ENCODE measurements around the gene TENM4. TPM values are rescaled to one million over a fixed set of nuclear protein-coding genes. Genes with fewer than 3 reads are reported as not detected.

TENM4 gene
- polyA plus RNA-seq, 10 donors: 6.1 to 11.6 (median 8.4) TPM

GRCh38 chr11:78790784-78791183 lies 650.0 kb downstream of the TENM4 start:
- DNase-seq: no peak

GRCh38 chr11:78789375-78789774 lies 651.5 kb downstream of the TENM4 start:
- no peak for DNase-seq

DNA sequence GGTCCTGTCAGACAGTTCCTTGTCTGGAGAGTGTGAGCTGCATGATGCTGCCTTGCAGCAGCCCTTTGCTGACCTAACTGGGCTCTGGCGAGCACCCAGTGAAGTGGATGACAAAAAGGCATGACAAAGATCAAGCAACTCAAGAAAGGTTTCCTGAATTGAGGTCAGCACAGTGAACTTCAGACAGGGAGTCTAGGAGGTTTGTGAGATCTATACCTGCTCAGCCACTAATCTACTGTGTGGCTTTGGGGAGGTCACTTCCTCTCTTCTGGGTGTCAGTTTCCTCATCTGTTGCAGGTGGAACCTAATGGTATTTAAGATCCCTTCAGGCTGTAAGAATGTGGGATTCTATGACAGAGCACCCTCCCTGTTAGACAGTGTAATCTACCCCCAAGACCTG lies 652.3 kb downstream of the TENM4 start:
- no peak for DNase-seq

DNA sequence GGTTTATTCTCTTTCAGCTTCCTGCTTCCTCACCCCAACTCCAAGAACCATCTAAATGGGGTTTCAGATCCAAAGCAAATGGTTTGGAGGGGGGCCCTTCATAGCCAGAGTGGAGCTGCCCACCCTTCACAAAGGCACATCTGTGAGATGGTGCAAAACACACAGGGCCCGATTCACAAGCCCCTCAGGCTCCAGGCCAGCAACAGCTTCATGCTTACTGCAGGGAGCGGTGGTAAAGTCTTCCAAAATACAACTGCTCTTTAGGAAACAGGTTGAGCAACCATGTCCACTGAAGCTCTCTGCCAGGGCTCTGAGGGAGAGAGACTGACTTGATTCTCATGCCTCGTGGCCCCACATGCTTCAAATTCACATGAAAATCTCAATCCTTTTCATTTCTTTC lies 653.1 kb downstream of the TENM4 start:
- DNase-seq: no peak

GRCh38 chr11:78786746-78787145 lies 654.1 kb downstream of the TENM4 start:
- DNase-seq: no peak

GRCh38 chr11:78786086-78786485 lies 654.7 kb downstream of the TENM4 start:
- no peak for DNase-seq

DNA sequence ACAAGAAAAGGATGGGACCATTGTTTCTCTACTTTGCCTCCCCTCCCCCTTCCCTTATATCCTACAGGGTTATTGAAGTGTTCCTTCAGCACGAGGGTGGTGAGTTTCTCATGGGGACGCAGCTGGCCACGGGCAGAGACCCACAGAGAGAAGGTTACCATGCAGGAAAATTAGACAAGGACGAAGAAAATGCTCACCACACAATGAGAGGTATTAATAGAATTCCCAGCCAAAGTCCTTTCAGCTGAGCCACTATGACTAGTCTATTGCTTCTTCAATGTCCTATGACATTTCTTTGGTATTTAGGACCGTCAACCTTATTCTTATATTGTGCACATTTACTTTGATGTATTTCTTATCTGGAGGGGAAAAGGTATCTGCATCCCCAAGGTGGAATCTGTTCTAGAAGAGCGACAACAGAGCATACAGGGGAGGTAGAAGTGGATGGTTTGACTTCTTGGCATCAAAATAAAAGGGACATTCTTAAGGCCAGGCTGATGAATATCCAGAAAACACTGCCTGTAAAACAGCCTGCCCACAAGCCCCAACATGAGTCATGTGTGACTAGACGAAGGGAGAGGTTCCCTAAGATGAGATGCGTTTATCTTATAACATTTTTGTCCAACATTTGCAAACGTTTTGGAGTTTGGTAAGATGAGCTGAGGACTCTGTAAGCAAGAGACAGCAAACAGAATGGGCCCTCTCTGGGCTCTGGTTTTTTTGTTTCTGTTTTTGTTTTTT lies 656.3 kb downstream of the TENM4 start:
- peak in 1 of 3 donors; percentile 47 for DNase-seq

DNA sequence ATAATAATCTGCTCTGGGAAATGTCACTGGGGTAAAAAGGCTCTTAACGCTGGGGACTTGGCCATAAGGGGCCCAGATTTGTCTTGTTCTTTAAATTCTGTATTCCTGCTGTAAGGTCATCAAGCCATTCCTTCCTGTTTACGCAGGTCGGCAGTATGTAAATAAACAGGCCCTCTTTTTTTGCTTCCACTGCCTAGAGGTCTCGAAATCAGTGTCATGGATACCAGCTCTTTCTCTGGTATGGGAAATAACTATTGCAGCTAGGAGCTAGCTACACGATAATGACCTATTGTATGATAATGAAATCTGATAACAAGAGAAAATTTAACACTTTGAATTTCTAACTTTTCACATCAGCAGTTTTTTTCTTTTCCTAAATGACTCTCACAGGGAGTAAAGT lies 657.0 kb downstream of the TENM4 start:
- no peak for DNase-seq

DNA sequence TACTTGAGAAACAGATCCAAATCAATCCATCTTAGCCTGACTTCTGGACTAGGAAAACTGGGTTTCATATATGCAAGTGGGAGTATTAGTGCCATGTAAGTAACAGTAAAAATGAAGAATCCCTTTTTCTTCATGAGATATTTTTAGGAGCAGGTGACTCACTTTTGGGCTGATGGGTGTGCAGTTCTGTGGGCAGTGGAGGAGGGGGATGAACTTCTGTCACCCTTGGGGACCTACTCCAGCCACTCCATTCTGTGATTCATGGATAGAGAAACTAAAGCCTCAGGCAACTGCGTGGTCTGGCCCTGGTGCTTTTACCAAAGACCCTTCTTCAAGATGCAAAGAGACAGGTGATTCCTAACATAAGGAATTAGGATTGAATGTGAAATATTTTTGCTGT lies 657.5 kb downstream of the TENM4 start:
- no peak for DNase-seq

DNA sequence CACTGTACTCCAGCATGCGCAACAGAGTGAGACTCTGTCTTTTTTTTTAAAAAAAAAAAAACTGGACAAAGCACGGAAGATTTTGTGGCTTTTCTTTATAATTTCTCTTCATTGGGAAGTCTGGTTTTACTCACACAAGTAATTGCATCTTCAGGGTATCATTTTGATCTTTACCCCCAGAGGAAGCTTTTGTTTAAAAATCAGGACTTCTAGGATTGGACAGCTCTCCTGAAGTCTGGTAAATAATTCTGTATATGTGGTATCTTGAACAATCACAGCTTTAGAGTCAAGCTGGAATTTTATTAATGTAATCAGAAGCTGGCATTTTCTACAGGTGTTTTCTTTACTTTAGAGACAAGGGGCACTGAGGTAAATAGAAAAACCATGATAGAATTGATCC lies 658.1 kb downstream of the TENM4 start:
- no peak for DNase-seq

DNA sequence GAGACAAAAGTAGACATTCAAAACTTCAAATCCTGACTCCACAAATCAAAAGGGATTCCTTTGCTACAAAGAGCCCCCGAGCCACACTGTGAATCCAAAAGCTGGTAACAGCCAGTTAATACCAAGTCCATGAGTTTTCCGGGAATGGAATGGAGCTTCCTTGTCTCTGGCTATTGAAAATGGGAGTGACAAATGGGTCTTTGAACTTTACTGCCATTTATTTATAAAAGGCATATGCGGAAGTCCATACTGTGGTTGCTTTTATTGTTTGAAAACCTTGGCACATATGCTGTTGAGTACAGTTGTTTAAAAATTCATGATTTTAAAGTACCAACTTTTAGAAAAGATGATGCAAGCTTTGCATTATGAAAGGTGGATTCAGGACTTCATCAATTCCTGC lies 659.9 kb downstream of the TENM4 start:
- DNase-seq: no peak

- no peak for DNase-seq
Observed at GRCh38 chr11:78773492-78773891, 667.3 kb downstream of the TENM4 start.

- no peak for DNase-seq
Observed at GRCh38 chr11:78773077-78773476, 667.8 kb downstream of the TENM4 start.

- no peak for DNase-seq
Observed at GRCh38 chr11:78772186-78772585, 668.6 kb downstream of the TENM4 start.

DNA sequence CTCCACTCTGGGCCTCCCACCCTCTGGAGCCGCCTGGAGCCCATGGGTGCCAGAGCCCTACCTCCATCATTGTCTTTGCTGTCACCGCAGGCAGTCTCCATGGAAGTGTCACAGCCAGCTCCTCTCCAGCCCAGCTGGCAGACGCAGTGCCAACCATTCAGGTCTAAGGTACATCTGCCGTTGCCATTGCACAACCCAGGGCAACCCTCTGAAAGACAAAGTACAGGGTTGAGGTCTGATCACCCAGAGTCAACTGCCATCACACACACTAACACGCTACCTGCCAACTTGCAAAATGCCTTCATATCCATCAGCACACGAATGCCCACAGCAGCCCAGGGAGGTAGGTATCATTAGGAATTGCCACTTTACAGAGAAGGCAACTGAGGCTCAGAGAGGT lies 669.9 kb downstream of the TENM4 start:
- no peak for DNase-seq

- no peak for DNase-seq
Observed at GRCh38 chr11:78768971-78769370, 671.9 kb downstream of the TENM4 start.

DNA sequence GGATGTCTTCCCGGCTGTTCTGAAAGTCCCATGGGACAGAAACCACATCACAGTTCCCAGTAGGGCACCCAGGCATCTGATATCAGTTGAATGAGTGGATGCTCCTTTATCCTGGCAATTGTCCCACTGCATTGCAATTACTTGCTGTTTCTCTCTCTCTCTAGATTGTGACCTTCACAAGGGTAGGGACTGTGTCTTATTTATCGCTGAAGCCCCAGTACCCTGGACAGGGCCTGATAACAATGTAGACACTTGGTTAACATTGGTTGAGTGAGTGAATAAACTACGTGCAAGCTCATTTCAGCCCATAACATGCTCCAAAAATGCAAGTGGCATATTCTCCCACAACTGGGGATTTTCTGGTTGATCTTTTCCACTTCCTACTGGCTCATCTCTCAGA lies 672.5 kb downstream of the TENM4 start:
- no peak for DNase-seq

DNA sequence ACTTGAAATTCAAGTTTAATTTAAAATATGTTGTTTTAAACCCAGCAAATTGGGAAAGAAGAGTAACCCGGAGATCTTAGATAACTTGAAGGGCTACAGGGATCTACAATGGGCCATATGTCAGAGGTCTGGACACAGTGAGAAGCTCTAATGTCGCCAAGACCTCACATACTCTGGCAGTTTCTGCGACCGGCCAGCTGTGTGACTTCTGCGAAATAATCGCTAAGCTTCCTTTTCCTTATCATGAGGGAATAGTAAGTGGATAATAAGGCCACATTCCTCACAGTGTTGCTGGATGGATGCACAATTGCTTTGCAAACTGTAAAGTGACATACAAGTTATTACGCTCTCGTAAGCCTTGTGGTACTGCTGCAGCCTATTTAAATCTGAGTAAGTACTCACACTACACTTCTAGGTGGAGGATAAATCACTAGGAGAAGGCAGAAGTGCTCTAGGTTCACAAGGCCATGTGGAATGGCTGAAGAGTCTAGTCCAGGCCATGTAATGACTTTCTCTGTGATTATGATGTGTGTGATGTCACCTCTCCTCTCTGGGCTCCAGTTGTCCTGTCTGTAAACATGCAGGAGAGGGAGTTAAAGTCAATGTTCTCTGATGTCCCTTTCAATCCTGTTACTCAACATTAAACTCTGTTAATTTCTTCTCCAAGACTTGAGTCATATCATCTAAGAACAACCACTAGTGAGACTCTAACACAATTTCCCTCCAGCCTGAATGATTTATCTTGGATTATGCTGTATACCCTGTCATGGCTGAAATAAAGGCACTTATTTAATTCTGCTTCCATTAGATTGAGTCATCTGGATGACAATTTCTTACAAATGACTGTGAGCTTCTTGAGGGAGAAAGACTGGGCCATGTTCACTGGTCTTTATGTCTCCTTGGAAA lies 673.5 kb downstream of the TENM4 start:
- DNase-seq: no peak

DNA sequence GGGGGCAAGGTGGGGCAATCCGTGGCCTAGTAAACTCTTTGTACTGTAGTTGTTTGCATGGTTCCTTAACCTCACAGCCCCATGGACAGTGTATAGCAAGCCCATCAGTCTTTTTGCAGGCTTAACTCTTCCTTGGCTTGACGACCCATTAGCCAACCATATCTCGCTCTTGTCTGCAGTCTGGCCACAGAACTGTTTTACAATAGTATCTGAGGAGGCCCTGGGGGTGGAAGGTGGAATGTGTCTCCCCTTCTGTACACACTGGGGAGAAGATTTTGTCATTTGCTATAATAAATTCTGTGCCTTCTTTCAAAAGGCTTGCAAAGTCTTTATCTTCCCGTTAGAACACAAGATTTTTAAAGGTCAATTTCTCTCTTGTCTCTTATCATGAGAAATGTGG lies 675.9 kb downstream of the TENM4 start:
- DNase-seq: no peak

DNA sequence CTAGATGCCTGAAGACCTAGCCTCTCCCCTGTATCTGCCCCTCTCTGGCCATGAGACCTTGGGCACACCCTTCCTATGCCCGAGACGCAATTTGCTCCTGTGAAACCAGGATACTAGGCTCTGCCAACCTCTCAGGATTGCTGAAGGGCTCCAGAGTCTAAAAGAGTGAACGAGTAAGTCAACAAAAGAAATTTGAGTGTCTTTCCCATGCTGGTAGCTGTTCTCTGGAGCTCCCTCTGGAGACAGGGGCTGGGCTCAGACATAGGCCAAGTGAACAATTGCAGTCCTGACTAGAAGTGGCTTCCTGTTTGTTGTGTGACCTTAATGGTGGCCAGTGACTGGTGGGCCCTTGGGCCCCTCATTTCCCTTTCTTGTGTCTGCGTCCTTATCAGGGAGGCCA lies 677.2 kb downstream of the TENM4 start:
- no peak for DNase-seq

GRCh38 chr11:78762105-78762504 lies 678.7 kb downstream of the TENM4 start:
- no peak for DNase-seq

DNA sequence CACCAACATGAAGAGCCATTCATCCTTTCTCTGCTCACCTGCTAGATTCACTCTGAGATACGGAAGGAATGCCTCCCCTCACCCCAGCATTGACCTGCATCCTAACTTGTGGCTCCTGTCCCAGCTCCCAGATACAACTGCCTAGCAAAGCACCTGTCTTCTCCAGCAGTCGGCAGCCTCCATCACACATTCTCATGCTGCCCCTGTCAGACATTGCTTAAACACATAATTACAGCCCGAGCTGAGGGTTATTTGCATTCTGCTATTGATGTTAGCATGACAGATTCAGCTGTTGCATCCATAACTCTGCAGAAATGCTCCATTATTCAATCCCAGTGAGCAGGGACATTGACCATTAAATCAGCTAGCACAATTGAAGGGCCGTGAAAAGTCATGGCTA lies 681.8 kb downstream of the TENM4 start:
- DNase-seq: peak in 1 of 3 donors; percentile 21

GRCh38 chr11:78753297-78753696 lies 687.5 kb downstream of the TENM4 start:
- DNase-seq: no peak
